IPS-NIHi7 (cell line): ENCODE measurements around the gene SLC39A5.
A peak's percentile ranks its signal among the peaks of the same experiment; 100 is the strongest.
"Not testable (repeated sequence)": the region's sequence is repeated elsewhere in the genome, so short reads cannot be mapped to it uniquely, and the experiment has no call there.

Experiments
- DNase-seq: peaks from one replicate; pipeline ENCODE4 v3.0.0; 2012; ENCODE audit warnings: mixed read lengths; ENCODE audit errors: extremely low spot score

Gene SLC39A5, protein sequence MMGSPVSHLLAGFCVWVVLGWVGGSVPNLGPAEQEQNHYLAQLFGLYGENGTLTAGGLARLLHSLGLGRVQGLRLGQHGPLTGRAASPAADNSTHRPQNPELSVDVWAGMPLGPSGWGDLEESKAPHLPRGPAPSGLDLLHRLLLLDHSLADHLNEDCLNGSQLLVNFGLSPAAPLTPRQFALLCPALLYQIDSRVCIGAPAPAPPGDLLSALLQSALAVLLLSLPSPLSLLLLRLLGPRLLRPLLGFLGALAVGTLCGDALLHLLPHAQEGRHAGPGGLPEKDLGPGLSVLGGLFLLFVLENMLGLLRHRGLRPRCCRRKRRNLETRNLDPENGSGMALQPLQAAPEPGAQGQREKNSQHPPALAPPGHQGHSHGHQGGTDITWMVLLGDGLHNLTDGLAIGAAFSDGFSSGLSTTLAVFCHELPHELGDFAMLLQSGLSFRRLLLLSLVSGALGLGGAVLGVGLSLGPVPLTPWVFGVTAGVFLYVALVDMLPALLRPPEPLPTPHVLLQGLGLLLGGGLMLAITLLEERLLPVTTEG

DNA sequence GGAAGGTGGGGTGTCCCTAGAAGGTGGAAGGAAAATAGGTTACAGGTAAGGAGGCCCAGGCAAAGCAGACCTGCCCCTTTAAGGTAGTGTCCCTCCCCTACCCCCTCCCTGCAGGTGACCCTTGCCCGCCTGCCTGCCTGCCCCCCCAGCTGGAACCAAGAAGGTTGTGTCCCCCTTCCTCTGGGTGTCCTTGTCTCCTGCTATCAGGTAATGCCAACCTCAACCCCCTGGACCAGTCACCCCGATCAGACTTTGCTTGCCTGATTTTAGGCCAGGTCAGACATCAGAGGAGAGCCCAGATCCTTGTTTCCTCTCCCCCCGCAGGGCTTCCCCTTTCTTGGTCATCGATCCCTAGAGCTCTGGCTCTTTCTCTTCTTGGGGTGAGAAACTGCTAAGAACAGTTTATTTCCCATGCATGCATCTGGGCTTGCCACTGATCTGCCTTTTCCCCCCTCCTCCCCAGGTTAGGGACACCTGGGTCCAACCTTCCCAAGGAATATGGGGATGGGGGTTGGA is at the start of gene SLC39A5:
SLC39A5 (plus strand) TSS at position 136 of the 516 bp plus-strand sequence. CDS start 1,224 bp downstream, outside the sequence.
- DNase-seq: no peak

DNA sequence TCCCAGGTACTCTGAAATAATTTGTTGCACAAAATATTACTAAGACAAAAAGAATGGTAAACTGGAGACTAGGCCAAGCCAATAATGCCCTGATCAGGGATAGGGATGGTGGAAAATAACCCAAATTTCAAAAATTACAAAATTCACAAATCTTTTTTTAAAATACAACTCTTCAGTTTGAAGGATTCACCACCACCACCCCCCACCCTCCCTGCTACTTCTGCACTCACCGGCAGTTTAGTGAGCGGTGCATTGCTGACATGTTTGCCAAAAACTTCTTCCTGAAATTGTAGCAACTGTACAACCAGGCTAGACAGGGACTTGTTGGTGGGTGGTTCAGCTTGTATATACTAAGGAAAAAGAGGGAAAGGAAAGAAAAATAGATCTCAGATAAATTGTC is 42.9 kb upstream of the SLC39A5 start:
- DNase-seq: no peak

DNA sequence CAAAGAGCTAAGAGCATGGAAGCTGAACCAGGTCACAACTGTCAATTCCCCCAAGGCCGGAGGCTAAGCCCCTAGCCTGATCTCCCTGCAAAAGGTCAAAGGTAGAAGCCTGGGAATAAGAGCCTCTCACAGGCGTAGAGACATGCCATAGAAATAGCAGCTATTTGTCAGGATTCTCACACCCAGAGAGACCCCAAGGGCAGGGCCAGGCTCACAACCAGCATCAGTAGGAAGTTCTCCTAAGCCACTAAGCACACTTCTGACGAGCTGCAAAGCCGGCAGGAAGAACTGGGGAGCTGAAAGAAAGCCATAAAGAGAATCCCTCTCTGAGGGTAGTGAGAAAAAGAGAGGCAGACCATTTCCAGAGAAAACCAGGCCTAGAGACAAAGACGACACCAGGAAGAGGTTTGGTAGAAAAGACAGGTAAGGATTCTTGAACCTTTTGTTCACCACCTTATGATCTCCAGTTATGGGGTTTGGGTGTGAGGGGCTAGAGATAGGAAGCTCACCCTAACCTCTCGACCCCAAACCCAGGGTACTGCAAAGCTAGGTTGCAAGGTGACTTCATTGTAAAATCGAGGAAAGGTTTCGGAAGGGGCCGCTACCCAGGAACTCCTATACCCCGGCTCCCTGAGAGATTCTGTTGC is 41.6 kb upstream of the SLC39A5 start:
- DNase-seq: peak; percentile 18

DNA sequence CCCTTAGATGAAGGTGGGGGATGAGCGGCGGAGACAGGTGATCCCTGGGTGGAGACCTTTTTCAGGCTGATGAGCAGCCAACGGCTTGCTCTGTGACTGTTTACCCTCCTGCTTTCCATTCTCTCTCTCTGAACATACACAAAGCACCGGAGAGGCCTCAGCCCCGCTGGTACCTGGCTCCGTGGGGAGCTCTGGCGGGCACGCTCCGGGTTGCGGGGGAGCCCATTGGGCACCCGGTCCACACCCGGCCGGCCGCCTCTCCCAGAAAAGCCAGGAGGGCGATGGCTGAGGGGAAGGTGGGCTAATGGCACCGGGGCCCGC is 41.1 kb upstream of the SLC39A5 start:
- peak; percentile 29 for DNase-seq

DNA sequence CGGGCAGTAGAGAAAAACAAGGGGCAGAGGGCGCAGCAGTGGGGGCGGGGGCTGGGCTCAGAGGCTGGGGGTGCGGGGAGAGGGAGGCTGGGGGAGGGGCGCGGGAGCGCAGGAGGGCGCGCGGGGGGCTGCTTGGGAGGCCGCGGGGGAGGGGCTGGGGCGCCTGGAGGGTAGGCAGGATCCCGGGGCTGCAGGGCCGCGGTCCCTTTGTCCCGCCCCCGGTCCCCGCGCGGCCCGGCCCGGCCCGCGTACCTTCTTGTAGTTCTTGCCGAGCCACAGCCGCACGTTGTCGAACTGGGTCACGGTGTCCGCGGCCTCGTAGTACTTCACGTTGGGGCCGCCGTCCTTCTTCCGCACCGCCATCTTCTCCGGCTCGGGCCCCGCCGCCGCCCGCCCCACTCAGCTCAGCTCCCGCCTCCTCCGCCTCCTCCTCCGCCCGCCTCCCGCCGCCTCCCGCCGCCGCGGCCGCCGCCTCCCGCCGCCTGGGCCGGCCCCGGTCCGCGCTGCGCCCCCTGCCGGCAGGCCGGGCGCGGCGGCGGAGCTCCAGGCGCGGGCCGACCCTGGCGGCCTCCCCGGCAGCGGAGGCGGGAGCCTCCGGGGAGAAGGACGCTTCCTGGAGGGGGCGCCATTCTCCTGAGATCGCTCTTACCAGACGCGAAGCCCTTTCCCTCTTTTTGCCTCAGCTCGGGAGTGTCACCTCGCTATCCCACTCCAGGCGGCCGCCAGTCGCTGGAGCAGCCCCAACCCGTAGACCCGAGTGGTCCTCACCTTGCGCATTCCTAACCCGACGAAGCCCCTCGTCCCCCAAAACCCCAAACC is 40.5 kb upstream of the SLC39A5 start, which contains the start of gene SMARCC2:
SMARCC2 (minus strand) TSS at position 385 of the 819 bp plus-strand sequence; CDS start at position 363, 22 bp downstream.
- DNase-seq: peak; percentile 90

DNA sequence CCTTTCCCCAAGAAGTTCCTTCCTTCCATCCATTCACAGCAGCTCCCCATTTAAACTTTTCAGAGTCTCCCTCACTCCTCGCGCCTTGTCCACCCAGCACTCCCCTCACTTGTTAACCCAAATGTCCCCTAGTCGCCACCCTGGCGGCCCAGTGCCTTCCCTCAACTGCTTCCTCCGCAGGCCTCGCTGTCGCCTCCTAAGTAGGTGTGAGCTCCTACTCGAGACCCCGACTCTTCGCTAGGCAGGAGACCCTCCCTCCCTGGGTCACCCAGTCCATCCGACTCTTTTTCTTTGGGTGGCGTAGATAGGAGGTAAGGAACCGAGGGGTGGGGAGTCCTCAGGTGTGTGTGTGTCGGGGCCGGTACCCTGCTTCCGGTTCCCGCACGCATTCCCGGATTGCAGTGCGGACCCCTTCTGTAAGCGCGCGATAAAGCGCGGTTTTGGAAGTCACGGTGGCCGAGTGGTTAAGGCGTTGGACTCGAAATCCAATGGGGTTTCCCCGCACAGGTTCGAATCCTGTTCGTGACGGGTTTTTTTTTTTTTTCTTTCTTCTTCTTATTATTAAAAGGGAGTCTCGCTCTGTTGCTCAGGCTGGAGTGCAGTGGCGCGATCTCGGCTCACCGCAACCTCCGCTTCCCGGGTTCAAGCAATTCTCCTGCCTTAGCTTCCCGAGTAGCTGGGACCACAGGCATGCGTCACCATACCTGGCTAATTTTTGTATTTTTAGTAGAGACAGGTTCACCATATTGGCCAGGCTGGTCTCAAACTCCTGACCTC is 39.7 kb upstream of the SLC39A5 start:
- peak; percentile 77 for DNase-seq

- no peak for DNase-seq
Measured at GRCh38 chr12:56190695-56191155, 39.1 kb upstream of the SLC39A5 start.

GRCh38 chr12:56192582-56192981 is 37.3 kb upstream of the SLC39A5 start:
- no peak for DNase-seq

DNA sequence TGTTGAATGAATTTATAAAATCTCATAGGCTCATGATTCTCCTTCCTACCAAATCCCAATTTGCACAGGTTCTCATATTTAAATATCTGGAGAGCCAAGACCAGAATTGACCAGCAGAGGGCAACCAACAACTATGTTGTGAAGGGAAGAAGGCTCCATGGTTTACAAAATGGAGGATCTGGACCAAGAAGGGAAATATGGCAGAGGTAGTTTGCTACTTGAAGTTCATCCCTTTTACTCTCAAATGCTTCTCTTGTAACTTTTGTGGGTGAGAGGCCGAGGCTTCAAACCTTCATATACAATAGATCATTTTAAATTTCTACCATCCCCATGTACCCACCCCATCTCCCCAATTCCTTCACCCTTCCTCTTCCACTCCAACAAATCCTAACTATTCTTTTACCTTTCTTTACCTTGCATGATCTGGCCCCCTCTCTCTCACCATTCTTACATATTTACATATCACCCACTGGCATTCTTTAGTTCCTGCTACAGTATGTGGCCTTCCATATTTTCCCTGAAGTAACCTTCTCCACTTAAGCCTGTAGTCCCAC is 36.7 kb upstream of the SLC39A5 start:
- peak; percentile 63 for DNase-seq

- not testable (repeated sequence) for DNase-seq
Measured at GRCh38 chr12:56196818-56197550, 32.9 kb upstream of the SLC39A5 start.

DNA sequence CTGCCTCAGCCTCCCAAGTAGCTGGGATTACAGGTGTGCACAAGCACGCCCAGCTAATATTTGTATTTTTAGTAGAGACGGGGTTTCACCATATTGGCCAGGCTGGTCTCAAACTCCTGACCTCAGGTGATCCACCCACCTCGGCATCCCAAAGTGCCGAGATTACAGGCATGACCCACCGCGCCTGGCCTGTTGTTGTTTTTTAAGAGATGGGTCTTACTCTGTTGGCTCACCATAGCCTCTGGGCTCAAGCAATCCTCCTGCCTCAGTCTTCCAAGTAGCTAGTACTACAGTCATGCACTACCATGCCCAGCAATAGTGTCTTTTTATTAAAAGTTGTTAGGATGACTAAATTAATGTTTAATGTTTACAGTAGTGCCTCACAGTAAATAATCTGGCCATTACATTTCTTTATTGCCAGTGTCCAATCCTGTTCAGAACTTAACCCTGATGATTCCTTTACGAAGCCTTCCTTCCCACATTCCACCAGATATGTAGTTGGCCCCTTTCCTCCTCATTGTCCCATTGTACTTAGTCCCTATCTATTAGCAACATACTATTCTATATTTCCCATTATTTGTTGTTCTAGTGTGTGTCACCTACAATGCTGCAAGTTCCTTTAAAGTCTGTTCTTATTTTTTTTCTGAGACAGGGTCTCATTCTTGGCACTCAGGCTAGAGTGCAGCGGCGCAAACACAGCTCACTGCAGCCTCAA is 31.8 kb upstream of the SLC39A5 start:
- no peak for DNase-seq

- no peak for DNase-seq
Measured at GRCh38 chr12:56198836-56199235, 31.0 kb upstream of the SLC39A5 start.

DNA sequence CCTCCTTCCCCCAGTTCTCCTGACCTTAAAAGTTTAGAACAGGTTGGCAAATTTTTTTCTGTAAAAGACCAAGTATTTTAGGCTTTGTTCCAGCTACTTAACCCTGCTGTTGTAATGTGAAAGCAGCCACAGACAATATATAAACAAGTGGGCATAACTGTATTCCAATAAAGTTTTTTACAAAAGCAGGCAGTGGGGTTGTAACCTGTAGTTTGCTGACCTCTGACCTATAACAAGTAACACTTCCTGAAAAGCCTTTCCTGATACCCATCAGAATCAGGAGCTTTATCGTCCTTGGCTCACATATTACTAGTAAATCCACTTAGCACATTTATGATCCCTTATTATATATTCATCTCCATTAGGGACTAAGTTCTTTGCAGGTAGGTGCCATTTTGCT is 27.5 kb upstream of the SLC39A5 start:
- no peak for DNase-seq

DNA sequence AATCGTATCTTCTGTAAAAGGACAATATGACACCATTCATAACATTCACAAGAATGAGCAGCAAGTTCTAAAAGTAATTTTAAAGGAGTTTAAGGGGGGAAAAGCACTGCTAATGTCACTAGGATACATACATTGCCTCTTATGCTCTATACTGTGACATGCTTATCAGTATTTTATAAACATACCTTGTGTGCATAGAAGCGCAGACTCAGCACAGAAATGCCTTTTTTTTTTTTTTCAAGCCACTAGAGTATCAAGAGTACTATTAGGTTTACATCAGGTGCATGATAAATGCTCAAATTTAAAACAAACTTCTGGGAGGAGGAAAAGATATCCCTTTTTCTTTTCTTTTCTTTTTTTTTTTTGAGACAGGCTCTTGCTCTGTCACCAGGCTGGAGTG is 27.0 kb upstream of the SLC39A5 start:
- no peak for DNase-seq

GRCh38 chr12:56204275-56204674 is 25.6 kb upstream of the SLC39A5 start:
- no peak for DNase-seq

GRCh38 chr12:56205445-56205844 is 24.4 kb upstream of the SLC39A5 start:
- no peak for DNase-seq

DNA sequence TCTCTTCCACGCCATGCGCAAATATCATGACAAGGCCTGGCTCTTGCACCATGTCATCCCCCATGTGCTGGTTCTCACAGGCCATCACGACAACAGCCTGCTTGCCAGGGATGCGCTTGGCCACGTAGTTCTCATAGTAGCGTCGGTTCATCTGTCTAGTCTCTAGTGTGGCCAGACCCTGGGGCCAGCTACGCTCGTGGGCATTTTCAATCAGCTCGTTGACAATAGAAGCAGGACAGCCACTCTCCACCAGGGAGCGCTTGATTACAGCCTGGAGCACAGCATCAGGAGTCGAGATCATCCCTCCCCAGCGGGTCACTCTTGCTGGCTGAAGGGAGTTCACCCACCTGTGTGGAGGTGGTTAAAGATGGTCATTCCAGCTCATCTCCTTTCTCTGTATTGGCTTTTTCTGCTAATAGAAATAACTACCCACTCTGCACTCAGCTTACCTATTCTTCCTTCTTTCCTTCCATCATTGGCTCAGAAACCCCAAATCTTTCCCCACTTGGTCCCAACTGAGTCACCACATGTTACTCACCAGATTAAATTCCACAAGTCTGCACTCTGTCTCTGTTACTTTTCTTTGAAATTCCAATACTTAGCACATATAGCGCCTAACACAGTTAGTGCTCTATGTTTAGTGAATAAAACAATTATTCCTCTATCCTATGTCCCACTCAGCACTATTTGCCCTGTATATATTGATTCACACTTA is 23.2 kb upstream of the SLC39A5 start:
- peak; percentile 84 for DNase-seq

- no peak for DNase-seq
Measured at GRCh38 chr12:56208006-56208405, 21.8 kb upstream of the SLC39A5 start.

GRCh38 chr12:56212361-56212760 is 17.5 kb upstream of the SLC39A5 start:
- DNase-seq: no peak
